ENCODE measurements around the gene STRADA. TPM values are rescaled to one million over a fixed set of nuclear protein-coding genes. Genes with fewer than 3 reads are reported as not detected.

The STRADA gene
- total and polyA plus RNA-seq, 9 donors: 21.8 to 46.2 (median 34.4) TPM

DNA sequence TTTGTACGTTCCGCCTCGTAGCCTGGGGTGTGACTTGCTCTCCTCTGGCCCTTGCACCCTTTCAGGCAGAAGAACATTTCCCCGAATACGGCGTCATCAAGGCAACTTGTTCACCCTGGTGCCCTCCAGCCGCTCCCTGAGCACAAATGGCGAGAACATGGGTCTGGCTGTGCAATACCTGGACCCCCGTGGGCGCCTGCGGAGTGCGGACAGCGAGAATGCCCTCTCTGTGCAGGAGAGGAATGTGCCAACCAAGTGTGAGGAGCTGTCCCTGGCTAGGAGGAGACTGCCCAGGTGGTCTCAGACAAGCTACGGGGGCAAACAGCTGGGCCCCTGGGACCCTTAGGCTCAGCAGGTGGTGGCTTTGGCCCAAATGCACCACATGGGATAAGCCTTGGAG lies 52.1 kb downstream of the STRADA start:
- TF ChIP-seq, protein P1, sequence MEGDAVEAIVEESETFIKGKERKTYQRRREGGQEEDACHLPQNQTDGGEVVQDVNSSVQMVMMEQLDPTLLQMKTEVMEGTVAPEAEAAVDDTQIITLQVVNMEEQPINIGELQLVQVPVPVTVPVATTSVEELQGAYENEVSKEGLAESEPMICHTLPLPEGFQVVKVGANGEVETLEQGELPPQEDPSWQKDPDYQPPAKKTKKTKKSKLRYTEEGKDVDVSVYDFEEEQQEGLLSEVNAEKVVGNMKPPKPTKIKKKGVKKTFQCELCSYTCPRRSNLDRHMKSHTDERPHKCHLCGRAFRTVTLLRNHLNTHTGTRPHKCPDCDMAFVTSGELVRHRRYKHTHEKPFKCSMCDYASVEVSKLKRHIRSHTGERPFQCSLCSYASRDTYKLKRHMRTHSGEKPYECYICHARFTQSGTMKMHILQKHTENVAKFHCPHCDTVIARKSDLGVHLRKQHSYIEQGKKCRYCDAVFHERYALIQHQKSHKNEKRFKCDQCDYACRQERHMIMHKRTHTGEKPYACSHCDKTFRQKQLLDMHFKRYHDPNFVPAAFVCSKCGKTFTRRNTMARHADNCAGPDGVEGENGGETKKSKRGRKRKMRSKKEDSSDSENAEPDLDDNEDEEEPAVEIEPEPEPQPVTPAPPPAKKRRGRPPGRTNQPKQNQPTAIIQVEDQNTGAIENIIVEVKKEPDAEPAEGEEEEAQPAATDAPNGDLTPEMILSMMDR (IDR thresholded peaks at IDR 0.05): no peak
- TF ChIP-seq EP300 (IDR thresholded peaks at IDR 0.05) (no peak), POLR2A (IDR thresholded peaks at IDR 0.05) (no peak)
- Histone ChIP-seq H3K27me3 (no peaks in the 10 kb centered on the region), H3K27ac (no peak overlapping the region), H3K36me3 (no peaks in the 10 kb centered on the region), H3K4me3 (no peak overlapping the region), H3K9me3 (no peaks in the 10 kb centered on the region), H3K4me1 (ENCODE audit: insufficient read depth) (no peaks in the 10 kb centered on the region)
- DNase-seq: no peak
- WGBS, 3 donors: 96 to 98% (median 96%) methylated on average over 14 of the region's 14 CpGs
- intact Hi-C loops (cut with DNase I): no loop called here

GRCh38 chr17:63688396-63689020 lies 53.1 kb downstream of the STRADA start:
- H3K36me3 ChIP-seq: no peaks in the 10 kb centered on the region
- no peaks in the 10 kb centered on the region for H3K4me1 ChIP-seq (ENCODE audit: insufficient read depth)
- no peak for DNase-seq
- intact Hi-C loops (cut with DNase I): no loop called here
- H3K27ac ChIP-seq: no peak overlapping the region
- H3K4me3 ChIP-seq: no peak overlapping the region
- no peak for TF ChIP-seq EP300 (IDR thresholded peaks at IDR 0.05)
- TF ChIP-seq POLR2A (IDR thresholded peaks at IDR 0.05): no peak
- TF ChIP-seq, protein P1 (IDR thresholded peaks at IDR 0.05): no peak
- no peaks in the 10 kb centered on the region for H3K9me3 ChIP-seq
- H3K27me3 ChIP-seq: no peaks in the 10 kb centered on the region
- 70 to 80% (median 76%) methylated on average over 12 of the region's 12 CpGs for WGBS, 3 donors

- Histone ChIP-seq H3K4me1 (ENCODE audit: insufficient read depth) (peaks cover 2% of the 10 kb centered on the region), H3K36me3 (no peaks in the 10 kb centered on the region)
Measured at GRCh38 chr17:63686138-63686685, 55.4 kb downstream of the STRADA start.

GRCh38 chr17:63685578-63685977 lies 56.0 kb downstream of the STRADA start:
- Histone ChIP-seq H3K36me3 (no peaks in the 10 kb centered on the region), H3K4me1 (ENCODE audit: insufficient read depth) (peaks cover 2% of the 10 kb centered on the region), H3K27me3 (no peaks in the 10 kb centered on the region), H3K4me3 (no peak overlapping the region), H3K9me3 (no peaks in the 10 kb centered on the region), H3K27ac (no peak overlapping the region)
- TF ChIP-seq POLR2A (IDR thresholded peaks at IDR 0.05): no peak
- no peak for DNase-seq
- intact Hi-C loops (cut with DNase I): no loop called here
- 89 to 95% (median 94%) methylated on average over 3 of the region's 3 CpGs for WGBS, 3 donors

More at GRCh38 chr17:63686138-63686685, 55.4 kb downstream of the STRADA start:
- Histone ChIP-seq H3K9me3 (no peaks in the 10 kb centered on the region), H3K4me3 (no peak overlapping the region), H3K27ac (no peak overlapping the region), H3K27me3 (no peaks in the 10 kb centered on the region)
- TF ChIP-seq POLR2A (IDR thresholded peaks at IDR 0.05) (no peak), EP300 (IDR thresholded peaks at IDR 0.05) (no peak)
- TF ChIP-seq, protein P1 (IDR thresholded peaks at IDR 0.05): no peak
- WGBS, 3 donors: 95 to 98% (median 97%) methylated on average over 3 of the region's 3 CpGs
- DNase-seq: no peak
- intact Hi-C loops (cut with DNase I): no loop called here

GRCh38 chr17:63685041-63685440 lies 56.6 kb downstream of the STRADA start:
- Histone ChIP-seq H3K4me3 (no peak overlapping the region), H3K9me3 (no peaks in the 10 kb centered on the region), H3K27me3 (no peaks in the 10 kb centered on the region), H3K27ac (no peak overlapping the region), H3K4me1 (ENCODE audit: insufficient read depth) (peaks cover 2% of the 10 kb centered on the region), H3K36me3 (no peaks in the 10 kb centered on the region)
- DNase-seq: no peak
- TF ChIP-seq POLR2A (IDR thresholded peaks at IDR 0.05) (no peak), EP300 (IDR thresholded peaks at IDR 0.05) (no peak)
- TF ChIP-seq, protein P1 (IDR thresholded peaks at IDR 0.05): no peak
- intact Hi-C loops (cut with DNase I): no loop called here
- WGBS, 3 donors: 14 to 32% (median 17%) methylated on average over 2 of the region's 2 CpGs
